Measurements from ENCODE around the gene PXMP4.

PXMP4 gene

DNA sequence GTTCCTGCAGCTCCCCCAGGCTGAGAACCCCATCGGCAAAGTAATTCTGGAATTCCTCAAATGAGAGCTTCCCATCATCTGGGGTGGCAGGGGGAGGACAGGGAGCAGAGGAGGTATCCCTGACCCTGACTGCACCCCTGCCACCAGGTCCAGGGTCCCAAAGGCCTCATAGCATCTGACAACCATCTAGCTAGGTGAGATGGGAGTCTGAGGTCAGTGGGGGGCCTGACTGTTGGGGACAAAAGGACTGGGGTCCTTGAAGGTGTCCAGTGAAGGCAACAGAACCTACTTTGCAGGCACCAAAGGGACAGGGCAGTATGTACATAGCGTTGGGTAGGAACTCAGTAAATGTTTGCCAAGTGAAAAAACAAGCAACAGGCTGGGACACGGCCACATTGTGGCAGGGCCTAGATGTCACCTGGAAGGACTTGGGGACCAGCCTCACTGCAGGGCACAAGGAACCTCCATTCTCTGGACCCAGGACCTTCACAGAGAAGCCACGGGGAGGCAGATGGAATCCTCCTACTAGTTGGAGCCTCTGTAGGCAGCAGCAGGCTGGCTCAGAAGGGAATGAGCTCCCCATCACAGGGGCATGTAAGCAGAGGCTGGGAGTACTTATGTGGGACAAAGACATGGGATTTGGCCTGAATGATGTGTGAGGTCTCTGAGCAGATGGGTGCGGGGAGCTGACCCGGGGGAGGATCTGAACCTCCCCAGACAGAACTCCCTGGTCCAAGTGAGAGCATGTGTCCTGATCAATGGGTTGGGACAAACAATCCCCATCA is 49.2 kb downstream of the PXMP4 start:
- no peak for DNase-seq (ENCODE audit: low read depth in 2 of 3, low spot score in 2 of 3)

DNA sequence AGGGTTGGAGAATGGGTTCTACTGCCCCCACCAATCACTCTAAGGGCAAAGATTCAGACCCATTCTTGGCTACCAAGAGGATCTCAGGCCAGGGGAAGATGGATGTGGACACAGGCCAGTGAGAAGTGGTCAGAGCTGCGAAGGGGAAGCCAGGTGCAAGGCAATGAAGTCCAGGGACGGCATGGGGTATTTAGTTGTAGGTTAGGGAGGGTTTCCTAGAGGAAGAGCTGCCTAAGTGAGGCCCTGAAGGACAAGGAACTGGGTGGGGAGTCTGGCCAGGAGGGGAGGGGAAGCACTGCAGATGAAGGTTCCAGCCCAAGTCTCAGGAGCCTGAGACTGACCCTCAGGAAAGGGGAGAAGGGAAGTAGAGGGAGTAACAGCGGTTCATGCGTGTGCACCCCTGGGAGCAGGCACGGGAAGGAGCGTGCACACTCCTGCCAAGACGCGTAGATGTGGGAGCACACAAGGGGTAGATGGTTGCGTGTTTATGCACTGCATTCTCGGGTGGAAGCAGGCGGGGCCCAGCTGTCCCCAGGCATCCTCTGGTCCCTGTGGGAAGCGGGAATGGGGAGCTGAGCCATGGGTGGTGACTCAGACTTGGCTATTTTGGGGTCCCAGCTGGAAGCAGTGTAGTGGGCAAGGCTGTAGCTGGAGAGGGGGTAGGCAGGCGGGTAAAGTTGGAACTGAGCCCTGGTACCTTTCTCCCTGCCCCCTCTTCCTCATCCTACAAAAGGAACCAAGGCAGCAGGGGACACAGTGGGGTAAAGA is 50.1 kb downstream of the PXMP4 start:
- DNase-seq (ENCODE audit: low read depth in 2 of 3, low spot score in 2 of 3) = no peak

- DNase-seq (ENCODE audit: low read depth in 2 of 3, low spot score in 2 of 3) = no peak
Measured at GRCh38 chr20:33669224-33669623, 50.9 kb downstream of the PXMP4 start.

DNA sequence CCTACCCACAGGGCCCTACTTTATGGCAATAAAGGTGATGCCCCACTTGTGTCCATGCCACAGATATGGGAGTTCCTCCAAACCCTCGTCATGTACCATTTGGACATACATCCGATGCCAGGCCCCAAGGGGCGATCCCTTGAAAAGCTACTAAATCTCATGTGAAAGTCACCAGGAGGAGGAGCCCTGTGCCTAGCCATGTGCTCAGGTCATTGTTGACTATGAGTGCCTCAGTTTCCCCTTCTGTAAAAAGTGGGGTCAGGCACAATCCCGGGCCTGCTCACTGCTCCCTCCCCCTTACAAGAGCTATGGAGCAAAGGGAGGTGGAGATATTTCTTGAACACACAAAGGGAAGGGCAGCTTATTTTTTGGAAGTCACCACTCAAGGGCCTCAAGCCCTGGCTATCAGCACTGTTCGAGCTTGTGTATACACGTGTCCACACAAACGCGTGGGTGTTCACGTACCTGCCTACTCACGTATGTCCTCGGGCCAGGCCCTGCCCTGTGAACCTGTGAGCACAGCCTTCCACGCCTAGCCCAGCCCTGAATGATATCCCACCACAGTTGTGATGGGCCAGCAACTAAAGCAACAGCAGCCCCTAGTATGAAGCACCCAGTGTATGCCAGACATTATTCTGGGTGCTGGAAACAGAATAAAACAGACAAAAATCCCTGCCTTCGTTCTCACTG is 51.5 kb downstream of the PXMP4 start:
- DNase-seq (ENCODE audit: low read depth in 2 of 3, low spot score in 2 of 3) = no peak

DNA sequence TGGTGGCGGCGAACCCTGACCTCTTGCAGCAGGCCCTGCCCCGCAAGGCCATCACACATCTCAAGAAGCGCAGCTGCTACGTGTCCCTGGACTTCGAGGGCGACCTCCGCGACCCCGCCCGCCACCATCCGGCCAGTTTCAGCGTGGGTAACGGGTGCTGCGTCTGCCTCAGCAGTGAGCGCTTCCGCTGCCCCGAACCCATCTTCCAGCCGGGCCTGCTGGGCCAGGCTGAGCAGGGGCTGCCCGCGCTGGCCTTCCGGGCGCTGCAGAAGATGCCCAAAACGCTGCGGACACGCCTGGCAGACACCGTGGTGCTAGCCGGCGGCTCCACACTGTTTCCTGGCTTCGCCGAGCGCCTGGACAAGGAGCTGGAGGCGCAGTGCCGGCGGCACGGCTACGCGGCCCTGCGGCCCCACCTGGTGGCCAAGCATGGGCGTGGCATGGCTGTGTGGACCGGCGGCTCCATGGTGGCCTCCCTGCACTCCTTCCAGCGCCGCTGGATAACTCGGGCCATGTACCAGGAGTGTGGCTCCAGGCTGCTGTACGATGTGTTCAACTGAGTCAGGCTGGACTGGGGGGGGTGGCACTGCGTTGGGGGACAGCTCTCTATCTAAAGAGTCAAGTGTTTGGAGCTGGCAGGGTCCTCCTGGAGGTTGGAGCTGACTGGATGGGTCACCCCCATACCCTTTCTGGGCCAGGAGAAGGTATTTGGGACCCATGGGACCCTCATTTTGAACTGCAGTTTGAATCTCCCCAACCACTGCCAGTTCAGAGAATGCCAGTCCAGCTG is 52.2 kb downstream of the PXMP4 start:
- DNase-seq (ENCODE audit: low read depth in 2 of 3, low spot score in 2 of 3) = peak in 2 of 3 experiments; percentile 64 to 65

GRCh38 chr20:33667245-33667675 is 52.9 kb downstream of the PXMP4 start:
- peak in 1 of 3 experiments; percentile 34 for DNase-seq (ENCODE audit: low read depth in 2 of 3, low spot score in 2 of 3)

- peak; percentile 62 to 83 (median 72) for DNase-seq (ENCODE audit: low read depth in 2 of 3, low spot score in 2 of 3)
Measured at GRCh38 chr20:33666293-33667244, 53.5 kb downstream of the PXMP4 start, which contains the start of gene ACTL10. Gene ACTL10, plus strand, starts transcription at chr20:33666943. Its CDS starts 555 bp downstream, at chr20:33667498.

DNA sequence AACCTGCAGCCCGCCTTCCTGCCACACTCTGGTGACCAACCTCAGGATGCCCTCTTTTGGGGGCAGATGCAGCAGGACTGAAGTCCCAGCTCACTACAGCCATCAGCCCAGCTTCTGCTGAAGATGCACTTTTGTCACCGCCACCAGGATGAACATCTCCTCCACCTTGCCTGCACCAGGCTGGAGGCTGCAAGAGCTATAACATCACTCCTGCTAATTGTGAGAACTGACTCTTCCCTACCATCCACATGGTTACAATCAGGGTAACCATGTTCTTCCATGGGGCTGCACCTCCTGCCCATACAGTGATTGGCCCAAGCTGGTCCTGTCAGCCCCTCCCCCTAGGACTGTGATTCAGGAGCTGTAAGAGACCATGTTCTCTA is 55.4 kb downstream of the PXMP4 start:
- no peak for DNase-seq (ENCODE audit: low read depth in 2 of 3, low spot score in 2 of 3)

DNA sequence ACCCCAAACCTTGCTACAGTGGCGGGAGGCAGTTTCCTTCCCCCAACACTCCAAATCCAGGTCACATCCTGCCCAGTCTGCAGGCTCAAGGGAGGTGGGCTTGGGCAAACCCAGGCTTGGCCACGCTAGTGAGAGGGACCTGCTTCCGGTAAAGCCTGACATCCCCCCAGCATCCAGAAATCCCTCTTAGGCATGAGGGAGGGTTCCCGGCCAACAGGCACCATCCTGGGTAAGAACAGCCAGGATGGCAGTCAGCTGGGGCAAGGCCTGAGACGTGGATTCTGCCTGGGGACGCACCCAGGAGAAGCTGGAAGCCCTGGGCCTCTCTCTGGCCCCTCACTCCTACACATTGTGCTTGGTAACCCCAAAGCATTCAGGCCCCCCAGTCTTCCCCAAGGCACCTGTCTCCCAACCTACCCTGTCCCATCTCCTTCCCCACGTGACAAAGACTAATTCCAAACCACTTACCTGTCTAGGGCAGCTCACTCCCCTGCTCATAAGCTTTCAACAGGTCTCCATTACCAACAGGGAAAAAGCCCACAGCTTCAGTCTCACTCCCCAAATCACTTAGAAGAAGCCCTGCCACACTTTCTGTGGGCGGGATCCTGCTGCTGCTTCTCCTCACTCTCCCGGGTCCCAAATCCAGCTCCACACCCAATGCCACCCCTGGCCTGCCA is 55.9 kb downstream of the PXMP4 start:
- DNase-seq (ENCODE audit: low read depth in 2 of 3, low spot score in 2 of 3) = no peak

DNA sequence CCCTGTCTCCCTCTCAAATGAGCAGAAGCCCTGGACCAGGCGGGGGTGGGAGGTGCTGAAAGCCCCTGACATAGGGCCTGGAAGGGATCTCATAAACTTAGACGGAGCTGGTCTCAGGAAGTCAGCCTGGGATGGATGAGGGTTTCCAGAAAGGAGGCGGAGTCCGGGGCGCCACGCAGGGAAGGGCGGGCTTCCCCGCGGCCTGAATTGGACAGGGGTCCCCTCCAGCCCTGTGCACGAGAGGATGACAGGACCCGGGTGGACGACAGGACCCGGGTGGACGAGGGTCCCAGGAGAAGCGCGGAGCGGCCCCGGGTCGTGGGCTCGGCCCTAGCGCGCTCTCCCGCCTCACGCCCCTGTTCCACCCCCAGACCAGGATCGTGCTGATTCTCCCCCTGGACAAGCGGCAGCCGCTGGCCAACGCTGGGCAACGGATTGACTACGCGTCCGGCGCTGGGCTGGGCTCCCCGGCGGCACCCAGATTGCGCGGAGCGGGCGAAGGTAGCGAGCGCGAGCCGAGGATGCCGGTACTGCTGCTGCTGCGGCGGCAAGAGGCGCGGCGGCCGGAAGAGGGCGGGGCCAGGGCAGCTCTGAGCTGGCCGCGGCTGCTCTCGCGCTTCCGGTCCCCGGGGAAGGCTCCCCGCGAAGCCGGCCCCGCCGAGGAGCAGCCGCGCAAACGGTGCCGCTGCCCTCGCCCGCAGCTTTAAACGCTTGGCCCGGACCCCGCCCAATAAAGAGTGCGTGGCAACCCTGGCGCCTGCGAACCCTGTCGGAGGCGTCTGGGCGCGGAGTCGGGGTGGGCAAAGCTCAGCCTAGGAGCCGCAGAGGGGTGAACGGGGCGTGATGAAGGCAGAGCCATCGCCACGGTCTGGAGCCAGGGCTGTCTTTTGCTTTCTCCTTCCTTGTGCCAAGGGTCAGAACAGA is 56.7 kb downstream of the PXMP4 start:
- peak; percentile 59 to 71 (median 70) for DNase-seq (ENCODE audit: low read depth in 2 of 3, low spot score in 2 of 3)

- no peak for DNase-seq (ENCODE audit: low read depth in 2 of 3, low spot score in 2 of 3)
Measured at GRCh38 chr20:33662172-33662571, 57.9 kb downstream of the PXMP4 start, which contains the start of gene C20orf144. Gene C20orf144, plus strand, starts transcription at chr20:33662327. Its CDS starts 19 bp downstream, at chr20:33662346.

GRCh38 chr20:33660685-33661058 is 59.4 kb downstream of the PXMP4 start:
- no peak for DNase-seq (ENCODE audit: low read depth in 2 of 3, low spot score in 2 of 3)

DNA sequence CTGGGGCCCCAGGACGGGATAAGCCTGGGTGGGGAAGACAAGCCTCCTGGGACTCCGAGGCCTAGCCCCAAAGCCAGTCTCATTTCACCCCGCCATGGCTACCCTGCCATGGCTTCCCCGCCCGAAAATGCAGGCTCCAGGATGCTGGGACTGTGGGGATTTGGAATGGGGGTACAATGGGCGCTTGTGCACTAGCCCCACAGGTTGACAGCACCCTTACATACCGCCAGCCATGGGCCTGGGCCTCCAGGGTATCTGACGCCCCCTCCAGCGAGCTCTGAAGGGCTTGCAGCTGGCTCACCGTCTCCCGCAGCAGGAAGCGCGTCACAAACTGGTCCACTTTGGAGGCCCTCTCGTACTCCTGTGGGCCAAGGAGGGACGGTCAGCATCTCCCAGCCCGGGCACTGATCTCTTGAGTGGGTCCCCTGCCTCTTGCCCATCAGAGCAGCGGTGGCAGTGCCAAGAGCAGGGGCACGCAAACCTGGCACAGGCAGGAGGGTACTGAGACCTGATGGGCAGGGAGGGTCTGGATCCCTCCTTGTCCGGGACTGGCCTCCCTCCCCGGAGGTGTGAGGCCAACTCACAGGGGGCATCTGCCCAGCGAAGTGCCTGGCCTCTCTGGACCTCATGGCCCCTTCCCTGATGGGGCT is 60.0 kb downstream of the PXMP4 start:
- no peak for DNase-seq (ENCODE audit: low read depth in 2 of 3, low spot score in 2 of 3)

DNA sequence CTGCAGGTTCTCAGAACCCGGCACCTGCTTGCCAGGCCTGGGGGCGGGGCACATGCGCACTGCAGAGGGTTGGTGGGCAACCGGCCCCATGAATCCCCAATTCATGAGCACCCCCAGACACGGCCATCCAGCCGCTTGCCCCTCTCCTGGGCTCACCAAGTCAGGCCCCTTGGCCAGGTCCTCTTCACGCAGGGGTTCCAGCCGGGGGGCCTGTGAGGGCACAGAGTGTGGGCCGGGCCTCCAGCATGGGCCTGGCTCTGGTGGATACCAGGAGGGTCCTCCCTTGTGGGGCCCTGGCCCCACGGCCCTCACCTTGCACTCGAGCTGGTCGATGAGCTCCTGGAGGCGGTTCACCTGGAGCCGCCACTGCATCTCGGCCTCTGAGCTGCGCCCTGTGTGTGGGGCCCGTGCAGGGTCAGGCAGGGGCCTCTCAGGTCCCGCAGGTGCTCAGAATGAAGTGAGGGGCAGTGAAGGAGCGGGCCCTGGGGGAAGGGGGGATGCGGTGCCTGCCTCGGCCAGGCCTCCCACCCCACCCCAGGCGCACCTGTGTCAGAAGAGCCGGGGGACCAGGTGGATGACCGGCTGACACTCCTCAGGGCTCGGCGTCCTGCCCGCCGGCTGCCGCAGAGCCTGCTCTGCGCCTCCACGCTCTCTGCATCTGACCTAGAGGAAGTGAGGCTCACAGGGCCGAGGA is 60.6 kb downstream of the PXMP4 start:
- no peak for DNase-seq (ENCODE audit: low read depth in 2 of 3, low spot score in 2 of 3)

- DNase-seq (ENCODE audit: low read depth in 2 of 3, low spot score in 2 of 3) = no peak
Measured at GRCh38 chr20:33658929-33659328, 61.2 kb downstream of the PXMP4 start.

- no peak for DNase-seq (ENCODE audit: low read depth in 2 of 3, low spot score in 2 of 3)
Measured at GRCh38 chr20:33658510-33658909, 61.6 kb downstream of the PXMP4 start.

GRCh38 chr20:33657704-33658095 is 62.4 kb downstream of the PXMP4 start:
- DNase-seq (ENCODE audit: low read depth in 2 of 3, low spot score in 2 of 3) = no peak

Measured in activated CD8-positive, alpha-beta memory T cell treated with anti-CD3 and anti-CD28 coated beads for 48 hours (primary cell).